T-helper 2 cell treated with Interferon-gamma antibody and Interleukin-4, amounts not matched to agents 100 ng/mL and 5 ng/mL, for 36 hours (primary cell): ENCODE measurements around the gene RNU6-9. TPM values are rescaled to one million over a fixed set of nuclear protein-coding genes. Genes with fewer than 3 reads are reported as not detected.
"Not testable (repeated sequence)": the region's sequence is repeated elsewhere in the genome, so short reads cannot be mapped to it uniquely, and the experiment has no call there.

Source experiments
- intact Hi-C: fragments of 100-400 bp; cut with micrococcal nuclease; formaldehyde crosslinking; loops from one replicate; pipeline ENCODE4 v1.15.1; 2023
- total RNA-seq: library from RNA; stranded (reverse); gene quantifications from 2 replicates; pipeline ENCODE4 v1.2.3, GENCODE V29; 2022

RNU6-9 gene
- total RNA-seq, 1 donor from 2014 or later: not detected

GRCh38 chr19:876780-877314 is 16.4 kb upstream of the RNU6-9 start:
- intact Hi-C loops: no loop called here

GRCh38 chr19:877992-878660 is 15.2 kb upstream of the RNU6-9 start:
- intact Hi-C loops: not testable (repeated sequence)

GRCh38 chr19:878751-879561 is 14.3 kb upstream of the RNU6-9 start:
- intact Hi-C loops: not testable (repeated sequence)

- intact Hi-C loops: no loop called here
Measured at GRCh38 chr19:879711-880438, 13.4 kb upstream of the RNU6-9 start.

- intact Hi-C loops: no loop called here
Measured at GRCh38 chr19:881385-882071, 11.8 kb upstream of the RNU6-9 start.

GRCh38 chr19:882871-883497 is 10.3 kb upstream of the RNU6-9 start:
- intact Hi-C loops: no loop called here

GRCh38 chr19:883661-884211 is 9.5 kb upstream of the RNU6-9 start:
- intact Hi-C loops: no loop called here

GRCh38 chr19:884420-885211 is 8.7 kb upstream of the RNU6-9 start:
- intact Hi-C loops: no loop called here

- intact Hi-C loops: no loop called here
Measured at GRCh38 chr19:885536-886224, 7.6 kb upstream of the RNU6-9 start.

- intact Hi-C loops: no loop called here
Measured at GRCh38 chr19:887072-887471, 6.2 kb upstream of the RNU6-9 start.

GRCh38 chr19:887599-887998 is 5.7 kb upstream of the RNU6-9 start:
- intact Hi-C loops: no loop called here

GRCh38 chr19:888581-889385 is 4.5 kb upstream of the RNU6-9 start:
- intact Hi-C loops: no loop called here

GRCh38 chr19:889662-890295 is 3.5 kb upstream of the RNU6-9 start:
- intact Hi-C loops: no loop called here

GRCh38 chr19:890831-891230 is 2.5 kb upstream of the RNU6-9 start:
- intact Hi-C loops: no loop called here

- intact Hi-C loops: loop anchor here (2.0 kb wide), 2 partner anchors 19 to 29 kb away; no protein-coding TSS in a partner anchor
Measured at GRCh38 chr19:891421-892200, 1.7 kb upstream of the RNU6-9 start.

GRCh38 chr19:892243-892893 is 916 bp upstream of the RNU6-9 start:
- intact Hi-C loops: loop anchor here (2.0 kb wide), 2 partner anchors 20 to 30 kb away; no protein-coding TSS in a partner anchor
